ENCODE measurements around the gene DLST.
"Not testable (repeated sequence)": the region's sequence is repeated elsewhere in the genome, so short reads cannot be mapped to it uniquely, and the experiment has no call there.

DLST gene

GRCh38 chr14:74920281-74920680 is 38.6 kb downstream of the DLST start:
- DNase-seq, result no peak

GRCh38 chr14:74921053-74921620 is 39.4 kb downstream of the DLST start:
- no peak for DNase-seq

GRCh38 chr14:74921987-74922751 is 40.5 kb downstream of the DLST start:
- DNase-seq, result no peak

- peak; percentile 66 to 93 for DNase-seq
Measured at GRCh38 chr14:74922752-74923401, 41.2 kb downstream of the DLST start, which contains the start of gene RPS6KL1. Gene RPS6KL1, minus strand, starts transcription at chr14:74923260. Its CDS starts 1,719 bp downstream, at chr14:74921541.

- no peak for DNase-seq
Measured at GRCh38 chr14:74924061-74924460, 42.3 kb downstream of the DLST start.

GRCh38 chr14:74927225-74927624 is 45.5 kb downstream of the DLST start:
- no peak for DNase-seq

- DNase-seq, result no peak
Measured at GRCh38 chr14:74929242-74929641, 47.5 kb downstream of the DLST start.

GRCh38 chr14:74931744-74932143 is 50.0 kb downstream of the DLST start:
- DNase-seq, result not testable (repeated sequence)

GRCh38 chr14:74932401-74932901 is 50.7 kb downstream of the DLST start:
- DNase-seq, result no peak

GRCh38 chr14:74932936-74933335 is 51.2 kb downstream of the DLST start:
- not testable (repeated sequence) for DNase-seq

GRCh38 chr14:74934041-74934440 is 52.3 kb downstream of the DLST start:
- no peak for DNase-seq

- no peak for DNase-seq
Measured at GRCh38 chr14:74934476-74935359, 53.0 kb downstream of the DLST start.

GRCh38 chr14:74935360-74935680 is 53.6 kb downstream of the DLST start:
- no peak for DNase-seq

GRCh38 chr14:74936151-74936550 is 54.4 kb downstream of the DLST start:
- DNase-seq, result no peak

GRCh38 chr14:74936731-74937130 is 55.0 kb downstream of the DLST start:
- no peak for DNase-seq

- DNase-seq, result no peak
Measured at GRCh38 chr14:74937171-74937570, 55.5 kb downstream of the DLST start.

GRCh38 chr14:74938531-74939495 is 57.1 kb downstream of the DLST start:
- no peak for DNase-seq

- no peak for DNase-seq
Measured at GRCh38 chr14:74940956-74941565, 59.3 kb downstream of the DLST start.

- no peak for DNase-seq
Measured at GRCh38 chr14:74941676-74942097, 60.0 kb downstream of the DLST start.

GRCh38 chr14:74942181-74942580 is 60.5 kb downstream of the DLST start:
- no peak for DNase-seq

GRCh38 chr14:74942608-74943007 is 60.9 kb downstream of the DLST start:
- DNase-seq, result no peak

All from NCI-H526 (cell line).